Measurements from ENCODE around the gene ZBTB42. TPM values are rescaled to one million over a fixed set of nuclear protein-coding genes. Genes with fewer than 3 reads are reported as not detected.

Gene ZBTB42
- total RNA-seq, 1 experiment from 2014 or later = 6.1 TPM

GRCh38 chr14:104752735-104753527 lies 48.0 kb upstream of the ZBTB42 start, which contains the start of gene SIVA1:
Gene SIVA1, plus strand, starts transcription at chr14:104753147. Its CDS starts 55 bp downstream, at chr14:104753202.
- no CpG with 5 or more reads among the region's 95 CpGs for WGBS (ENCODE audit: extremely low coverage, insufficient read length, low lambda C conversion rate)
- no peak within 1 kb of the TSS for H2BK20ac ChIP-seq (ENCODE audit: low read depth, low read length, poor library complexity, severe bottlenecking)
- peaks cover 7% of the 10 kb centered on the region for H3K27me3 Mint-ChIP-seq (ENCODE audit: low read depth)

More at GRCh38 chr14:104752735-104753527, 48.0 kb upstream of the ZBTB42 start, which contains the start of gene SIVA1:
- TF ChIP-seq CTCF (conservative IDR thresholded peaks at IDR 0.05) = no peak
- H3K36me3 Mint-ChIP-seq (ENCODE audit: insufficient read depth in 1 of 3, low read depth in 3 of 3) = peaks cover 18 to 51% (median 39%) of the 10 kb centered on the region in 3 experiments; a peak in 6 of 7 replicates
- Histone ChIP-seq H3K9me3 (ENCODE audit: control insufficient read depth, low read depth, low read length) (peaks cover 6% of the 10 kb centered on the region), H3K4me2 (ENCODE audit: insufficient read depth, insufficient read length, low read length) (peak within 1 kb of the TSS; percentile 88), H3K79me2 (ENCODE audit: insufficient read depth, low read length) (peaks cover 16% of the 10 kb centered on the region; the same call in 1 of the 2 replicates), H2BK120ac (ENCODE audit: low read depth, low read length, poor library complexity, severe bottlenecking) (no peak within 1 kb of the TSS), H4K5ac (ENCODE audit: insufficient read length, low read depth, low read length) (no peak within 1 kb of the TSS), H3K23me2 (ENCODE audit: insufficient read length, low read depth, low read length, poor library complexity, severe bottlenecking) (peaks cover 12% of the 10 kb centered on the region), H3K27ac (ENCODE audit: insufficient read length, low read depth, low read length) (no peak within 1 kb of the TSS), H3K4ac (ENCODE audit: low read depth, low read length) (no peak within 1 kb of the TSS), H3K79me1 (ENCODE audit: insufficient read depth, low read depth, low read length, poor library complexity, severe bottlenecking) (no peaks in the 10 kb centered on the region), H3K4me1 (ENCODE audit: insufficient read depth, low read length) (no peaks in the 10 kb centered on the region; the same call in 1 of the 2 replicates), H2AK5ac (ENCODE audit: insufficient read length, low read length) (no peak within 1 kb of the TSS), H3K27me3 (ENCODE audit: insufficient read depth, low read length) (no peaks in the 10 kb centered on the region), H4K8ac (replicated peaks; ENCODE audit: insufficient read length, low read depth, low read length) (no peak within 1 kb of the TSS), H3K14ac (ENCODE audit: insufficient read depth, low read length) (peak within 1 kb of the TSS; percentile 96), H3T11ph (ENCODE audit: low read length) (no peak within 1 kb of the TSS), H3K9ac (ENCODE audit: extremely low read depth, insufficient read length, low read length) (peak within 1 kb of the TSS; percentile 92), H2BK12ac (ENCODE audit: insufficient read length, low read depth, low read length) (no peak within 1 kb of the TSS), H3K23ac (ENCODE audit: insufficient read length, low read depth, low read length) (no peak within 1 kb of the TSS), H4K91ac (ENCODE audit: insufficient read length, low read depth, low read length) (no peak within 1 kb of the TSS), H4K20me1 (ENCODE audit: control insufficient read depth, insufficient read depth, insufficient read length) (no peaks in the 10 kb centered on the region), H2BK15ac (ENCODE audit: low read depth, low read length) (no peak within 1 kb of the TSS), H2AFZ (ENCODE audit: low read length) (no peak within 1 kb of the TSS), H3K18ac (ENCODE audit: insufficient read length, low read depth, low read length) (peak within 1 kb of the TSS; percentile 85), H3K56ac (ENCODE audit: insufficient read length, low read depth, low read length) (no peak within 1 kb of the TSS), H2BK5ac (ENCODE audit: insufficient read length, low read length) (no peak within 1 kb of the TSS)
- peaks cover 18 to 19% of the 10 kb centered on the region in 2 experiments for H3K4me1 Mint-ChIP-seq
- peak within 1 kb of the TSS; percentile 87 to 90 for H3K4me3 Mint-ChIP-seq
- DNase-seq = peak; percentile 99
- peak within 1 kb of the TSS; percentile 72 to 97 (median 96); a peak in 5 of 7 replicates for H3K27ac Mint-ChIP-seq
- H3K9me3 Mint-ChIP-seq = peaks cover 13 to 19% of the 10 kb centered on the region in 2 experiments
